PC-3 (cell line): ENCODE data around the gene LPIN2. TPM values are rescaled to one million over a fixed set of nuclear protein-coding genes. Genes with fewer than 3 reads are reported as not detected.

Source experiments
- ATAC-seq: fragments of 200-7000 bp; cut with Tn5 transposase; 2 replicates; pipeline ENCODE4 v1.9.1; 2020; ENCODE audit warnings: mild to moderate bottlenecking, moderate library complexity
- BruUV-seq: library from RNA; stranded (reverse); fragments of 400-500 nt; replicated peaks from 2 replicates; lab custom pipeline; 2021; lab: Mats Ljungman, UMichigan
- CTCF ChIA-PET: fragments of 300-600 bp; sonication (Branson Sonifier 250); formaldehyde crosslinking; loops from one replicate; lab custom pipeline; 2022; ENCODE audit warnings: antibody characterized with exemption; lab: Charles Lee
- POLR2A ChIA-PET: fragments of 300-600 bp; sonication (Branson Sonifier 250); formaldehyde crosslinking; loops from one replicate; lab custom pipeline; 2022; ENCODE audit warnings: antibody characterized with exemption; ENCODE audit not compliant: unreplicated experiment; lab: Charles Lee
- DNase-seq: peaks from one replicate; pipeline ENCODE4 v3.0.0-alpha.2; 2015
- H2AFZ ChIP-seq: fragments of 300-600 bp; sonication (generic); 2 replicates; pipeline ENCODE4 v1.6.0; 2016; ENCODE audit warnings: antibody characterized with exemption, low read length
- H3F3A ChIP-seq: fragments of 300-600 bp; sonication (generic); one replicate; pipeline ENCODE4 v1.6.0; 2017; ENCODE audit warnings: antibody characterized with exemption, low read length, control low read depth, mild to moderate bottlenecking; ENCODE audit not compliant: unreplicated experiment
- H3K27ac ChIP-seq: fragments of 300-600 bp; sonication (generic); 2 replicates; pipeline ENCODE4 v1.5.1; 2016; ENCODE audit warnings: mild to moderate bottlenecking, low read length
- H3K27me3 ChIP-seq: fragments of 300-600 bp; sonication (generic); 2 replicates; pipeline ENCODE4 v1.6.1; 2016; ENCODE audit warnings: low read length, mixed read lengths
- H3K36me3 ChIP-seq: fragments of 300-600 bp; sonication (generic); 2 replicates; pipeline ENCODE4 v1.6.1; 2016; ENCODE audit warnings: low read depth, mixed run types, low read length, mixed read lengths
- H3K4me1 ChIP-seq: fragments of 300-600 bp; sonication (generic); 2 replicates; pipeline ENCODE4 v1.5.1; 2016; ENCODE audit warnings: low read length; ENCODE audit not compliant: insufficient read depth
- H3K4me2 ChIP-seq: fragments of 300-600 bp; sonication (generic); 2 replicates; pipeline ENCODE4 v1.6.0; 2016; ENCODE audit warnings: low read length
- H3K4me3 ChIP-seq: fragments of 300-600 bp; sonication (generic); 2 replicates; pipeline ENCODE4 v1.5.1; 2016; ENCODE audit warnings: mild to moderate bottlenecking, low read length, mixed read lengths
- H3K79me2 ChIP-seq: fragments of 300-600 bp; sonication (generic); 2 replicates; pipeline ENCODE4 v1.6.1; 2017; ENCODE audit warnings: low read length, mixed read lengths
- H3K9ac ChIP-seq: fragments of 300-600 bp; sonication (generic); 2 replicates; pipeline ENCODE4 v1.6.0; 2016; ENCODE audit warnings: mild to moderate bottlenecking, low read length
- H3K9me2 ChIP-seq: fragments of 300-600 bp; sonication (generic); replicated peaks from 2 replicates; pipeline ENCODE4 v1.6.1; 2016; ENCODE audit warnings: mixed run types, low read length, mixed read lengths
- H3K9me3 ChIP-seq: fragments of 300-600 bp; sonication (generic); 2 replicates; pipeline ENCODE4 v1.6.1; 2016; ENCODE audit warnings: low read length, mixed read lengths
- H4K20me1 ChIP-seq: fragments of 300-600 bp; sonication (generic); 2 replicates; pipeline ENCODE4 v1.6.1; 2016; ENCODE audit warnings: low read length, mixed read lengths
- EZH2 ChIP-seq: fragments of 300-600 bp; sonication (generic); IDR thresholded peaks from one replicate; pipeline ENCODE4 v1.6.1; 2017; ENCODE audit warnings: antibody characterized with exemption, mild to moderate bottlenecking, low read length; ENCODE audit not compliant: unreplicated experiment
- EZH2phosphoT487 ChIP-seq: fragments of 300-600 bp; sonication (generic); IDR thresholded peaks from 2 replicates; pipeline ENCODE4 v1.6.1; 2018; ENCODE audit warnings: mild to moderate bottlenecking, antibody characterized with exemption, low read length, borderline replicate concordance
- intact Hi-C: fragments of 100-400 bp; cut with micrococcal nuclease; formaldehyde crosslinking; loops from 2 replicates; pipeline ENCODE4 v1.9.0; 2023
- total RNA-seq: library from RNA; depleted of rRNA; stranded (reverse); fragments of >200 nt; gene quantifications from 2 replicates; pipeline ENCODE4 v1.2.3, GENCODE V29; 2014
- TF ChIP-seq, protein P1 (sequence below): fragments of 300-600 bp; sonication (generic); conservative IDR thresholded peaks from 2 replicates; pipeline ENCODE4 v1.5.1; 2017; ENCODE audit warnings: antibody characterized with exemption, low read depth, mild to moderate bottlenecking, low read length

The LPIN2 gene
- total RNA-seq, 1 experiment from 2014 or later, result 9.8 TPM

DNA sequence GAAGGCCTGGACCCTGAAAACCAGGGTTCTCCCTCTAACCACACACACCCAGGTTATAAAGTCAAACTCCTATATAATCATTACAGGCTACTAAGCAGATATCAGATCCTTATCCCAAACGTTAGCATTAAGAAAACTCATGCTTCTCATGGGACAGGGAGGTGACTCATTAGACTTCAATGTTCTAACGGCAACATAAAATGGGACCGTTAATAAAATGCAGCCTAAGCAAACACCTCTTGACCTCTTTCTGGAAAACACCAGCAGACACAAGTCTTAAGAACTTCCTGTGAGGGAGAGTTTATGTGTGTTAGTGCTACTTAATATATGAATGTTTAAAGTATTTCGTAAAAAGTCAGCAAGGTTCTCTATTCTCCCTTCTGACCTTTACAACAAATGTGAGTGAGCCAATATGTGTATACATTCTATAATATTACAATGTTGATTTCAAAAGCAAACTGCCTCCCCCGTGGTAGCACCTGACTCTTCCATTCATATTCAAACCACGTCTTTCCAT lies 31.7 kb downstream of the LPIN2 start:
- peak overlapping the region; percentile 59 for H2AFZ ChIP-seq
- BruUV-seq, result no TSS peak
- H3K27ac ChIP-seq, result peak overlapping the region; percentile 79
- peaks cover 8% of the 10 kb centered on the region for H3F3A ChIP-seq
- H3K9me3 ChIP-seq, result no peaks in the 10 kb centered on the region
- peak overlapping the region; percentile 44 for H3K4me3 ChIP-seq
- H4K20me1 ChIP-seq, result no peaks in the 10 kb centered on the region
- ChIA-PET CTCF (no interaction called here), POLR2A (no interaction called here)
- DNase-seq (peak; percentile 84), ATAC-seq (peak; percentile 89)
- H3K4me1 ChIP-seq, result peaks cover 42% of the 10 kb centered on the region
- intact Hi-C loops, result loop anchor here (2.0 to 5.0 kb wide), 2 partner anchors 32 to 34 kb away; partner anchors contain the start of gene LPIN2
- no peaks in the 10 kb centered on the region for H3K9me2 ChIP-seq
- TF ChIP-seq EZH2phosphoT487 (no peak), EZH2 (no peak)
- TF ChIP-seq, protein P1, sequence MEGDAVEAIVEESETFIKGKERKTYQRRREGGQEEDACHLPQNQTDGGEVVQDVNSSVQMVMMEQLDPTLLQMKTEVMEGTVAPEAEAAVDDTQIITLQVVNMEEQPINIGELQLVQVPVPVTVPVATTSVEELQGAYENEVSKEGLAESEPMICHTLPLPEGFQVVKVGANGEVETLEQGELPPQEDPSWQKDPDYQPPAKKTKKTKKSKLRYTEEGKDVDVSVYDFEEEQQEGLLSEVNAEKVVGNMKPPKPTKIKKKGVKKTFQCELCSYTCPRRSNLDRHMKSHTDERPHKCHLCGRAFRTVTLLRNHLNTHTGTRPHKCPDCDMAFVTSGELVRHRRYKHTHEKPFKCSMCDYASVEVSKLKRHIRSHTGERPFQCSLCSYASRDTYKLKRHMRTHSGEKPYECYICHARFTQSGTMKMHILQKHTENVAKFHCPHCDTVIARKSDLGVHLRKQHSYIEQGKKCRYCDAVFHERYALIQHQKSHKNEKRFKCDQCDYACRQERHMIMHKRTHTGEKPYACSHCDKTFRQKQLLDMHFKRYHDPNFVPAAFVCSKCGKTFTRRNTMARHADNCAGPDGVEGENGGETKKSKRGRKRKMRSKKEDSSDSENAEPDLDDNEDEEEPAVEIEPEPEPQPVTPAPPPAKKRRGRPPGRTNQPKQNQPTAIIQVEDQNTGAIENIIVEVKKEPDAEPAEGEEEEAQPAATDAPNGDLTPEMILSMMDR, result no peak
- no peaks in the 10 kb centered on the region for H3K27me3 ChIP-seq
- H3K36me3 ChIP-seq, result no peaks in the 10 kb centered on the region
- peak overlapping the region; percentile 53 for H3K9ac ChIP-seq
- H3K79me2 ChIP-seq, result peaks cover 44% of the 10 kb centered on the region
- H3K4me2 ChIP-seq, result peak overlapping the region; percentile 72

DNA sequence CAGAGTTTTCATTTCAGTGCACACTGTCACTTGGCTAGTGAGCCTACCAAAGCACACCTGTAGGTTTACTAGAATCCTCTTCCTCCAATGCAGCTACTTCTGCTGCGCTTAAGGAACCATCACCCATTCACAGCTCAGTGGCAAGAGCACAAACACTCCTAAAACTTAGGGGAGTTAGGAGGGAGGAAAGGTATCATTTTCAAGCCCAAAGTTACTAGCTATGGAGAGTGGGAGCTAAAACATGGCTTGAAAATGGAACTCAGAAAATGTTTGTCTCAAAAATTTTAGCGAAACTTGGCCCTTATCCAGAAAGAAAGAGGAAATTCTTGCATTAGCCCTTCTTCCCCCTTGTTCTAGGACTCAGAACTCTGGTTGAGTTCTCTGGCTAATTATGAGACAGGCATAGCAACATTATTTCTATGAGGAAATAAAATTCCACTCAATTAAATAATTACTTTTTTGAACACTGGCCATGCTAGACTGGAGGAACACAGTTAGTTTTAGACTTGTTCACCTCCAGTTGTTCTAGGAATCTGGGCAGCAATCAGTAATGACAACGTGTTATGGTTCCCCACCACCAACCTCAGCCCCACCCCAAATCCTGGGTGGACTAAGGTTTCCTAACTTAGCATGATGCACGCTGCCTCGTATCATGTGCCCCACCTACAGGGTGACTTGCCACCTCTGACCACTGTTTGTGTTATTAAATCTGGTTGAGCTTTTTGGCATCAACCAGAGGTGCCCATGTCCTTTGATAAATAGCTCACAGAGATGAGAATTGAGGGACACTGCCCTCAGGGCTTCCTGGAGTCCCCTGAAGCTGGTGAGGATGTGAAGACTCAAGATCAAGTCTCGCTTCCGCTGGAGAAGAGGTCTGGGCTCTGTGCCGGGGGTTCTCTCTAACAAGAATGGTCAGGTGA lies 32.8 kb downstream of the LPIN2 start:
- CTCF ChIA-PET, result no interaction called here
- Histone ChIP-seq H4K20me1 (no peaks in the 10 kb centered on the region), H3K9ac (peak overlapping the region; percentile 53; the same call in 1 of the 2 replicates), H3K9me2 (no peaks in the 10 kb centered on the region), H3K9me3 (no peaks in the 10 kb centered on the region), H3K4me2 (peak overlapping the region; percentile 72; the same call in 1 of the 2 replicates), H2AFZ (no peak overlapping the region), H3K36me3 (no peaks in the 10 kb centered on the region), H3F3A (peaks cover 8% of the 10 kb centered on the region), H3K79me2 (peaks cover 44% of the 10 kb centered on the region), H3K27ac (peak overlapping the region; percentile 79), H3K4me1 (peaks cover 42% of the 10 kb centered on the region), H3K4me3 (no peak overlapping the region), H3K27me3 (no peaks in the 10 kb centered on the region)
- POLR2A ChIA-PET, result interaction anchor here (0.6 kb wide), 1 partner anchor 258 kb away, joined by 3 read pairs; no protein-coding TSS in a partner anchor
- DNase-seq, result no peak
- intact Hi-C loops, result loop anchor here (2.0 to 5.0 kb wide), 2 partner anchors 33 kb away; partner anchors contain the start of gene LPIN2
- no peak for ATAC-seq
- no TSS peak for BruUV-seq
- TF ChIP-seq, protein P1, result no peak
- TF ChIP-seq EZH2phosphoT487, result no peak
- no peak for TF ChIP-seq EZH2
